CD4-positive, alpha-beta memory T cell (primary cell): ENCODE measurements around the gene RASGRF2. TPM values are rescaled to one million over a fixed set of nuclear protein-coding genes. Genes with fewer than 3 reads are reported as not detected.
"Not testable (repeated sequence)": the region's sequence is repeated elsewhere in the genome, so short reads cannot be mapped to it uniquely, and the experiment has no call there.

Experiments
- CTCF ChIA-PET: fragments of 350-600 bp; sonication (Branson Sonifier 250); formaldehyde crosslinking; loops from one replicate; lab custom pipeline; 2021; ENCODE audit warnings: inconsistent platforms; ENCODE audit not compliant: partially characterized antibody; lab: Charles Lee
- POLR2A ChIA-PET: fragments of 350-600 bp; sonication (Branson Sonifier 250); formaldehyde crosslinking; loops from one replicate; lab custom pipeline; 2021; ENCODE audit not compliant: partially characterized antibody; lab: Charles Lee
- DNase-seq, 5 donors: peaks; one replicate each; pipeline versions ENCODE4 v3.0.0 to v3.0.0-alpha.2; 2020 to 2022; ENCODE audit warnings: mixed read lengths in 1 of 5
- H3K27ac ChIP-seq: one replicate; pipeline ENCODE4 v1.7.0; 2013; ENCODE audit warnings: low read depth, low read length
- H3K27me3 ChIP-seq: 2 replicates; pipeline ENCODE4 v1.7.0; 2013; ENCODE audit warnings: mild to moderate bottlenecking, low read length, moderate library complexity; ENCODE audit not compliant: insufficient read depth
- H3K36me3 ChIP-seq: 2 replicates; pipeline ENCODE4 v1.7.0; 2013; ENCODE audit warnings: mild to moderate bottlenecking, low read length, moderate library complexity; ENCODE audit not compliant: insufficient read depth
- H3K4me1 ChIP-seq: 2 replicates; pipeline ENCODE4 v1.7.0; 2013; ENCODE audit warnings: mild to moderate bottlenecking, low read length, moderate library complexity; ENCODE audit not compliant: insufficient read depth
- H3K4me3 ChIP-seq, 2 donors: one replicate each; pipeline ENCODE4 v1.7.0; 2013; ENCODE audit warnings: low read length in 2 of 2, mild to moderate bottlenecking in 1 of 2
- H3K9me3 ChIP-seq, 2 donors: one replicate each; pipeline ENCODE4 v1.7.0; 2013; ENCODE audit warnings: low read length in 2 of 2, control low read depth in 1 of 2; ENCODE audit not compliant: control insufficient read depth in 1 of 2
- H3K27ac Mint-ChIP-seq, 7 donors: one replicate each; pipeline ENCODE4 v1.8.0; 2020 to 2021; ENCODE audit warnings: mixed read lengths in 7 of 7, mild to moderate bottlenecking in 6 of 7, inconsistent platforms in 3 of 7, moderate library complexity in 3 of 7
- H3K27me3 Mint-ChIP-seq, 2 donors: one replicate each; pipeline ENCODE4 v1.8.0; 2020 to 2021; ENCODE audit warnings: mixed read lengths in 2 of 2
- H3K36me3 Mint-ChIP-seq, 2 donors: one replicate each; pipeline ENCODE4 v1.8.0; 2020 to 2021; ENCODE audit warnings: mixed read lengths in 2 of 2, inconsistent platforms in 1 of 2, mild to moderate bottlenecking in 1 of 2
- H3K4me1 Mint-ChIP-seq, 4 donors: one replicate each; pipeline ENCODE4 v1.8.0; 2020 to 2021; ENCODE audit warnings: mixed read lengths in 4 of 4, mild to moderate bottlenecking in 1 of 4
- H3K4me3 Mint-ChIP-seq, 8 donors: one replicate each; pipeline ENCODE4 v1.8.0; 2020 to 2021; ENCODE audit warnings: mixed read lengths in 8 of 8, mild to moderate bottlenecking in 7 of 8, moderate library complexity in 6 of 8, inconsistent platforms in 3 of 8
- H3K9me3 Mint-ChIP-seq, 8 donors: one replicate each; pipeline ENCODE4 v1.8.0; 2020 to 2021; ENCODE audit warnings: mixed read lengths in 8 of 8, mild to moderate bottlenecking in 5 of 8, inconsistent platforms in 3 of 8, moderate library complexity in 1 of 8
- intact Hi-C: fragments of 100-400 bp; cut with micrococcal nuclease; formaldehyde crosslinking; loops from one replicate; pipeline ENCODE4 v1.15.1; 2023
- polyA plus RNA-seq, 2 donors: library from polyadenylated mRNA; unstranded; fragments of 300-500 nt; fragmentation: Illumina TruSeq; gene quantifications; one replicate each; pipeline ENCODE4 v1.2.3, GENCODE V29; 2021
- total RNA-seq, 2 experiments: library from RNA; stranded (reverse); gene quantifications; one replicate each; pipeline ENCODE4 v1.2.3, GENCODE V29; 2021

RASGRF2 gene
- total and polyA plus RNA-seq, 4 experiments from 2014 or later: 10.0 to 39.3 (median 25.3) TPM

DNA sequence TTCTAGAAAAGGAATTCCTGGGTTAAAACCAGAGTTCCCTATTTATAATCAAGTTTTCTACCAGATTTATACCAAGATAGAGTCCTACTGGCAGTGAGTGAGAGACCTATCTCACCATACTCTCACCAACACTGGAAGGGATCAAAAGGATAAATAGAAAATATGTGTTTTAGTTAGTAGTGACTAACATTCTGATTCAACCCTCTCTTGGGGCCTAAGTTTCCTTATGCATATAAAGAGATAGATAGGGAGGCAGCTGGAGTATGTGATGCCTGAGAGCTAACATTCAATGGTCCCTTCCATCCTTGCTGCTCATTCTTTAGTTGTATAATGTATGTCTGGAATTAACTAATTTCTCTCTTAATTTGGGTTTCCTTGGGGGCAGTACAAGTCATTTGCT is 304.9 kb downstream of the RASGRF2 start:
- no peaks in the 10 kb centered on the region for H3K27me3 ChIP-seq
- intact Hi-C loops: no loop called here
- H3K27ac Mint-ChIP-seq: no peak overlapping the region
- no peak overlapping the region for H3K4me3 ChIP-seq
- H3K9me3 Mint-ChIP-seq: peaks cover 0 to 37% (median 27%) of the 10 kb centered on the region in 8 donors
- no peaks in the 10 kb centered on the region for H3K27me3 Mint-ChIP-seq
- no peaks in the 10 kb centered on the region for H3K9me3 ChIP-seq
- DNase-seq: no peak
- peaks cover 40 to 51% of the 10 kb centered on the region in 2 donors for H3K36me3 Mint-ChIP-seq
- no peaks in the 10 kb centered on the region for H3K4me1 ChIP-seq
- H3K36me3 ChIP-seq: no peaks in the 10 kb centered on the region
- H3K27ac ChIP-seq: no peak overlapping the region
- peaks cover 0 to 4% (median 2%) of the 10 kb centered on the region in 4 donors for H3K4me1 Mint-ChIP-seq
- ChIA-PET POLR2A (no interaction called here), CTCF (no interaction called here)
- H3K4me3 Mint-ChIP-seq: no peak overlapping the region

DNA sequence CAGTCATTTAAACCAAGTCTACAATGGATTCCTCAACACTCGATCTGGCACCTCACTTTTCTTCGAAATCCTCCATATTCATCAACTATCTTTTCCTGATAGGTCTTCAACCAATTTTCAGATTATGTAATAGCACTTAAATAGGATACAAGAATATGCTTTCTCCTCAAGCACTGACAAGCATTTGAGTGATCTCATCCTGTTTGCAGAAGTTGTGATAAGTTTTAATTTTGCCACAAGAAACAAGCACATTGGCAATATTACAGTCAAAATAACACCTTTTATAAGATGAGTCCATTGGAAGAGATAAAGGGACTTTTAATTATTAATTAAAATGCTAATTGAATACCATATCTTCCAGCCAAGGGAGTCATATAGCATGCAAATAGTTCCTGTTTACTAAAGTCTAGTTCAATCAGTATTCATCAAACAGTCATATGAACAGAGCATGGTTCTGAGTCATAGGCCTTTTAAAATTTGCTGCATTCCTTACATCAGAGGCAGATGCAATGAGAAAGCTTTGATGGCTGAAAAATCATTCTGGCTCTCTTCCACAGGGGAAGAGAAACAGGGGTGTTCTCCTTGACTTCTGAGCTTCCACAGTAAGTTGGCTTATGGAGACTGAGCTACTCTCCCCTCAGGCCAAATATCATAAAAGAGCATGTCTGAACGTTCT is 308.5 kb downstream of the RASGRF2 start:
- Mint-ChIP-seq H3K27ac (no peak overlapping the region), H3K4me1 (peaks cover 0 to 19% (median 6%) of the 10 kb centered on the region in 4 donors), H3K4me3 (no peak overlapping the region), H3K27me3 (no peaks in the 10 kb centered on the region), H3K36me3 (peaks cover 31 to 40% of the 10 kb centered on the region in 2 donors), H3K9me3 (peaks cover 2 to 32% (median 25%) of the 10 kb centered on the region in 8 donors)
- Histone ChIP-seq H3K9me3 (no peaks in the 10 kb centered on the region), H3K4me1 (no peaks in the 10 kb centered on the region), H3K36me3 (no peaks in the 10 kb centered on the region), H3K27me3 (no peaks in the 10 kb centered on the region), H3K4me3 (no peak overlapping the region), H3K27ac (no peak overlapping the region)
- ChIA-PET CTCF (no interaction called here), POLR2A (no interaction called here)
- no peak for DNase-seq
- intact Hi-C loops: no loop called here

DNA sequence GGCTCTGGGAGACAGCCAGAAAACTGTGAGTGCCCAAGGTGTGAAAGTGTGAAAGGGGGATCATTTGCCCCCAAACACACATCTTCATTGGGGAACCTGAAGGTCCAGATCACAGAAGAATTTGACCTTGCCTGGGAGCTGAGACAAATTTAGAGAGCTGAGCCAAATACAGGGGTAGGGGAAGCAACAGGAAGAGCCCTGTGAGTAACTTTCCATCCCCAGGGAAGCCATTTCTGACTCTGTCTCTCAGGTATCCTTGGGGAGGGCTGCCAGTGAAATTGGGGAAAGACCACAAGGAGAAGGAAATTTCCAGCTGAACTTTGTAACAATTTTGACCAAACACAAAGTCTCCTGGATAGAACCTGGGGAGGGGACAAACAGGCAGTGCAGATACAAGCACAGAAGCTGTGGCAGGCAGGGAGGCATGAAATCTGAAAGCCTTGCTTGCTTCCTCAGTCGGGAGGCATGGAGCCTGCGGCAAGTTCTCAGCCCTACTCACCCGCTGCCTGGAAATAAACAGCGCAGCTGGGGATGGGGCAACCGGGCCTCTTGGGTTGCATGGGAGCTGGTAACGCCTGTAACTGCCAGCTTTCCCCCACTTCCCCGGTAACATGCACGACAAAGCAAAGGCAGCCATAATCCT is 309.7 kb downstream of the RASGRF2 start:
- H3K27ac Mint-ChIP-seq: no peak overlapping the region
- H3K4me3 Mint-ChIP-seq: no peak overlapping the region
- Histone ChIP-seq H3K4me3 (no peak overlapping the region), H3K9me3 (no peaks in the 10 kb centered on the region), H3K27ac (no peak overlapping the region), H3K36me3 (no peaks in the 10 kb centered on the region), H3K4me1 (no peaks in the 10 kb centered on the region), H3K27me3 (no peaks in the 10 kb centered on the region)
- peaks cover 7 to 37% (median 25%) of the 10 kb centered on the region in 8 donors for H3K9me3 Mint-ChIP-seq
- no peak for DNase-seq
- intact Hi-C loops: no loop called here
- peaks cover 0 to 23% (median 7%) of the 10 kb centered on the region in 4 donors for H3K4me1 Mint-ChIP-seq
- ChIA-PET POLR2A (no interaction called here), CTCF (no interaction called here)
- peaks cover 31 to 40% of the 10 kb centered on the region in 2 donors for H3K36me3 Mint-ChIP-seq
- no peaks in the 10 kb centered on the region for H3K27me3 Mint-ChIP-seq

DNA sequence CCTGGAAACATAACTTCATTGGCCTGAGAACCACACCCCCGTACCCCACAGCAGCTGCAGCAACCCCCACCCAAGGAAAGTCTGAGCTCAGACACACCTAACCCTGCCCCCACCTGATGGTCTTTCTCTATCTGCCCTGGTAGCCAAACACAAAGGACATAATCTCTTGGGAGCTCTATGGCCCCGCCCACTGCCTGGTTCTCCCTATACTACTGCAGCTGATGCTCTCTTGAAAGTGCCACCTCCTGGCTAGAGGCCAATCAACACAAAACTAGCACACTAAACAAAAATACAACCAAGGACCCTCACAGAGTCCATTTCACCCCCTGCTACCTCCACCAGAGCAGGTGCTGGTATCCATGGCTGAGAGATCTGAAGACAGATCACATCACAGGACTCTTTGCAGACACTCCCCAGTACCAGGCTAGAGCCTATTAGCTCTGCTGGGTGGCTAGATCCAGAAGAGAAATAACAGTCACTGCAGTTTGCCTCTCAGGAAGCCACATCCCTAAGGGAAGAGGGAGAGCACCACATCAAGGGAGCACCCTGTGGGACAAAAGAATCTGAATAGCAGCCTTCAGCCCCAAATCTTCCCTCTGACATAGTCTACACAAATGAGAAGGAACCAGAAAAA is 310.3 kb downstream of the RASGRF2 start:
- peaks cover 10 to 43% (median 30%) of the 10 kb centered on the region in 8 donors for H3K9me3 Mint-ChIP-seq
- H3K27ac Mint-ChIP-seq, intact Hi-C loops, H3K36me3 ChIP-seq, DNase-seq, H3K27ac ChIP-seq, H3K27me3 Mint-ChIP-seq, H3K27me3 ChIP-seq, H3K4me3 ChIP-seq, POLR2A ChIA-PET, H3K4me1 ChIP-seq, CTCF ChIA-PET, H3K9me3 ChIP-seq: not testable (repeated sequence)
- peaks cover 37 to 42% of the 10 kb centered on the region in 2 donors for H3K36me3 Mint-ChIP-seq
- peaks cover 0 to 28% (median 7%) of the 10 kb centered on the region in 4 donors for H3K4me1 Mint-ChIP-seq
- H3K4me3 Mint-ChIP-seq: peak overlapping the region in 1 of 8 donors; percentile 31
